ENCODE results near the gene PSD2.

PSD2 gene

GRCh38 chr5:139837711-139838380 is 42.2 kb downstream of the PSD2 start:
- TF ChIP-seq TAF1 (IDR thresholded peaks at IDR 0.05; ENCODE audit: borderline replicate concordance, insufficient read depth, low read length), result no peak
- no peak for TF ChIP-seq FOXP2 (optimal IDR thresholded peaks at IDR 0.05; ENCODE audit: borderline replicate concordance, extremely low read depth, extremely low read length, insufficient read depth)
- no peak for TF ChIP-seq REST (IDR thresholded peaks at IDR 0.05; ENCODE audit: insufficient read depth in 1 of 2, low read depth in 2 of 2, low read length in 2 of 2)
- TF ChIP-seq SIN3A (IDR thresholded peaks at IDR 0.05; ENCODE audit: borderline replicate concordance, insufficient read depth, low read length), result no peak
- no peak for TF ChIP-seq POLR2AphosphoS5 (IDR thresholded peaks at IDR 0.05; ENCODE audit: low read depth, low read length)

GRCh38 chr5:139838381-139839197 is 43.0 kb downstream of the PSD2 start:
- TF ChIP-seq TAF1 (IDR thresholded peaks at IDR 0.05; ENCODE audit: borderline replicate concordance, insufficient read depth, low read length) (no peak), SIN3A (IDR thresholded peaks at IDR 0.05; ENCODE audit: borderline replicate concordance, insufficient read depth, low read length) (no peak), FOXP2 (optimal IDR thresholded peaks at IDR 0.05; ENCODE audit: borderline replicate concordance, extremely low read depth, extremely low read length, insufficient read depth) (no peak), POLR2AphosphoS5 (IDR thresholded peaks at IDR 0.05; ENCODE audit: low read depth, low read length) (no peak), REST (IDR thresholded peaks at IDR 0.05; ENCODE audit: insufficient read depth in 1 of 2, low read depth in 2 of 2, low read length in 2 of 2) (no peak)

GRCh38 chr5:139839232-139839815 is 43.7 kb downstream of the PSD2 start:
- TF ChIP-seq POLR2AphosphoS5 (IDR thresholded peaks at IDR 0.05; ENCODE audit: low read depth, low read length) (no peak), TAF1 (IDR thresholded peaks at IDR 0.05; ENCODE audit: borderline replicate concordance, insufficient read depth, low read length) (no peak), FOXP2 (optimal IDR thresholded peaks at IDR 0.05; ENCODE audit: borderline replicate concordance, extremely low read depth, extremely low read length, insufficient read depth) (no peak), SIN3A (IDR thresholded peaks at IDR 0.05; ENCODE audit: borderline replicate concordance, insufficient read depth, low read length) (no peak), REST (IDR thresholded peaks at IDR 0.05; ENCODE audit: insufficient read depth in 1 of 2, low read depth in 2 of 2, low read length in 2 of 2) (no peak)

DNA sequence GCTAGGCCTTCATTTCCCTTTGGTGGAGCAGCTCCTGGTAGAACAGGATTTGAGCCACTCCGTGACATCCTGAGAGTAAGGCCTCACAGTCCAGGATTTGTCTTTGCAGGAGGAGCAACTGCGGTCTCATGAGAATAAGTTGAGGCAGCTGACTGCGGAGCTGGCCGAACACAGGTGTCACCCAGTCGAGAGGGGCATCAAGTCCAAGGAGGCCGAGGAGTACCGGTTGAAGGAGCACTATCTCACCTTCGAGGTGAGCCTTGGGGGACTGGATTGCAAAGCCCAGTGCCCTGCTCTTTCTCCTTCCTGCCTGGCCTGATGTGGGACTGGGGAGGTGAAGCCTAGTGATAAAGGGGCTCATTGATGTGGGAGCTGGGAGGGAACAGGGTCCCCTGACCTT is 44.3 kb downstream of the PSD2 start:
- TF ChIP-seq POLR2AphosphoS5 (IDR thresholded peaks at IDR 0.05; ENCODE audit: low read depth, low read length), result no peak
- no peak for TF ChIP-seq FOXP2 (optimal IDR thresholded peaks at IDR 0.05; ENCODE audit: borderline replicate concordance, extremely low read depth, extremely low read length, insufficient read depth)
- TF ChIP-seq REST (IDR thresholded peaks at IDR 0.05; ENCODE audit: insufficient read depth in 1 of 2, low read depth in 2 of 2, low read length in 2 of 2), result no peak
- TF ChIP-seq SIN3A (IDR thresholded peaks at IDR 0.05; ENCODE audit: borderline replicate concordance, insufficient read depth, low read length), result no peak
- TF ChIP-seq TAF1 (IDR thresholded peaks at IDR 0.05; ENCODE audit: borderline replicate concordance, insufficient read depth, low read length), result no peak
